Vagina (tissue), 2 donors: Measurements from ENCODE around the gene NUP210. TPM values are rescaled to one million over a fixed set of nuclear protein-coding genes. Genes with fewer than 3 reads are reported as not detected.

Experiments
- DNase-seq, 2 donors: peaks; one replicate each; pipeline ENCODE4 v3.0.0-alpha.2; 2017; ENCODE audit errors: extremely low spot score in 2 of 2
- H3K27ac ChIP-seq: fragments of 200-600 bp; sonication (generic); one replicate; pipeline ENCODE4 v1.5.1; 2019
- H3K27me3 ChIP-seq: fragments of 200-600 bp; sonication (generic); one replicate; pipeline ENCODE4 v1.5.1; 2019
- H3K36me3 ChIP-seq, 2 donors: fragments of 200-600 bp; sonication (generic); one replicate each; pipeline ENCODE4 v1.5.1; 2017 to 2019
- H3K4me1 ChIP-seq: fragments of 200-600 bp; sonication (generic); one replicate; pipeline ENCODE4 v1.5.1; 2019
- H3K4me3 ChIP-seq, 2 donors: fragments of 200-600 bp; sonication (generic); 1 replicate in 1 of 2; 2 replicates in 1 of 2; pipeline ENCODE4 v1.5.1; 2016 to 2019
- H3K9me3 ChIP-seq: fragments of 200-600 bp; sonication (generic); one replicate; pipeline ENCODE4 v1.5.1; 2019
- CTCF ChIP-seq, 3 experiments: fragments of 450-650 bp in 2 of 3; fragments of 200-600 bp in 1 of 3; sonication (generic) in 1 of 3; IDR thresholded peaks; one replicate each; pipeline ENCODE4 v1.5.1; 2017 to 2019; ENCODE audit warnings: antibody characterized with exemption in 3 of 3, mild to moderate bottlenecking in 2 of 3, moderate library complexity in 2 of 3
- POLR2A ChIP-seq, 2 donors: fragments of 450-650 bp; IDR thresholded peaks; one replicate each; pipeline ENCODE4 v1.6.1; 2017; ENCODE audit warnings: antibody characterized with exemption in 2 of 2, mild to moderate bottlenecking in 2 of 2, moderate library complexity in 2 of 2
- POLR2AphosphoS5 ChIP-seq, 2 donors: sonication (generic); formaldehyde crosslinking; IDR thresholded peaks; one replicate each; pipeline ENCODE4 v1.9.0; 2017; ENCODE audit warnings: antibody characterized with exemption in 2 of 2, mild to moderate bottlenecking in 2 of 2, low read depth in 1 of 2; ENCODE audit not compliant: insufficient read depth in 1 of 2
- intact Hi-C: fragments of 100-400 bp; cut with DNase I; formaldehyde crosslinking; loops from one replicate; pipeline ENCODE4 v1.15.1; 2023
- total RNA-seq: library from RNA; depleted of rRNA; stranded (reverse); fragments of >200 nt; gene quantifications from one replicate; pipeline ENCODE4 v1.2.3, GENCODE V29; 2016

NUP210 gene
- total RNA-seq, 1 donor from 2014 or later: 10.1 TPM

GRCh38 chr3:13336592-13336991 lies 83.5 kb downstream of the NUP210 start:
- H3K27me3 ChIP-seq: no peaks in the 10 kb centered on the region
- H3K4me1 ChIP-seq: no peaks in the 10 kb centered on the region
- intact Hi-C loops: no loop called here
- H3K27ac ChIP-seq: no peak overlapping the region
- no peak for DNase-seq
- TF ChIP-seq POLR2AphosphoS5 (IDR thresholded peaks at IDR 0.05; ENCODE audit: insufficient read depth in 1 of 2, low read depth in 1 of 2): no peak
- TF ChIP-seq POLR2A (IDR thresholded peaks at IDR 0.05): no peak
- TF ChIP-seq CTCF (IDR thresholded peaks at IDR 0.05): no peak
- no peaks in the 10 kb centered on the region for H3K36me3 ChIP-seq
- H3K9me3 ChIP-seq: no peaks in the 10 kb centered on the region
- H3K4me3 ChIP-seq: no peak overlapping the region

- Histone ChIP-seq H3K4me3 (no peak overlapping the region), H3K9me3 (no peaks in the 10 kb centered on the region), H3K4me1 (no peaks in the 10 kb centered on the region), H3K27ac (no peak overlapping the region), H3K36me3 (no peaks in the 10 kb centered on the region), H3K27me3 (no peaks in the 10 kb centered on the region)
- TF ChIP-seq CTCF (IDR thresholded peaks at IDR 0.05) (no peak), POLR2AphosphoS5 (IDR thresholded peaks at IDR 0.05; ENCODE audit: insufficient read depth in 1 of 2, low read depth in 1 of 2) (no peak)
- intact Hi-C loops: no loop called here
- DNase-seq: no peak
Measured at GRCh38 chr3:13335503-13335902, 84.6 kb downstream of the NUP210 start.

GRCh38 chr3:13335059-13335458 lies 85.1 kb downstream of the NUP210 start:
- Histone ChIP-seq H3K36me3 (no peaks in the 10 kb centered on the region), H3K4me1 (no peaks in the 10 kb centered on the region), H3K9me3 (no peaks in the 10 kb centered on the region), H3K27ac (no peak overlapping the region), H3K4me3 (no peak overlapping the region), H3K27me3 (no peaks in the 10 kb centered on the region)
- intact Hi-C loops: no loop called here
- TF ChIP-seq POLR2A (IDR thresholded peaks at IDR 0.05): no peak
- TF ChIP-seq POLR2AphosphoS5 (IDR thresholded peaks at IDR 0.05; ENCODE audit: insufficient read depth in 1 of 2, low read depth in 1 of 2): no peak
- TF ChIP-seq CTCF (IDR thresholded peaks at IDR 0.05): no peak
- DNase-seq: no peak

- DNase-seq: no peak
- H3K36me3 ChIP-seq: no peaks in the 10 kb centered on the region
- no peaks in the 10 kb centered on the region for H3K27me3 ChIP-seq
- H3K4me1 ChIP-seq: no peaks in the 10 kb centered on the region
- no peaks in the 10 kb centered on the region for H3K9me3 ChIP-seq
- intact Hi-C loops: no loop called here
- H3K27ac ChIP-seq: no peak overlapping the region
- no peak overlapping the region for H3K4me3 ChIP-seq
- no peak for TF ChIP-seq CTCF (IDR thresholded peaks at IDR 0.05)
- TF ChIP-seq POLR2AphosphoS5 (IDR thresholded peaks at IDR 0.05; ENCODE audit: insufficient read depth in 1 of 2, low read depth in 1 of 2): no peak
- no peak for TF ChIP-seq POLR2A (IDR thresholded peaks at IDR 0.05)
Measured at GRCh38 chr3:13333236-13333897, 86.8 kb downstream of the NUP210 start.

- Histone ChIP-seq H3K9me3 (no peaks in the 10 kb centered on the region), H3K36me3 (no peaks in the 10 kb centered on the region), H3K4me3 (no peak overlapping the region), H3K4me1 (no peaks in the 10 kb centered on the region), H3K27me3 (no peaks in the 10 kb centered on the region), H3K27ac (no peak overlapping the region)
- intact Hi-C loops: no loop called here
- TF ChIP-seq CTCF (IDR thresholded peaks at IDR 0.05) (no peak), POLR2A (IDR thresholded peaks at IDR 0.05) (no peak), POLR2AphosphoS5 (IDR thresholded peaks at IDR 0.05; ENCODE audit: insufficient read depth in 1 of 2, low read depth in 1 of 2) (no peak)
- no peak for DNase-seq
Measured at GRCh38 chr3:13332740-13333139, 87.4 kb downstream of the NUP210 start.
